Hypothalamus (tissue), 51 donors: ENCODE data around the gene ISM2.

Source experiments
- DNase-seq, 51 donors: peaks; one replicate each; lab custom pipeline; 2025; lab: John Stamatoyannopoulos, UW

The ISM2 gene

DNA sequence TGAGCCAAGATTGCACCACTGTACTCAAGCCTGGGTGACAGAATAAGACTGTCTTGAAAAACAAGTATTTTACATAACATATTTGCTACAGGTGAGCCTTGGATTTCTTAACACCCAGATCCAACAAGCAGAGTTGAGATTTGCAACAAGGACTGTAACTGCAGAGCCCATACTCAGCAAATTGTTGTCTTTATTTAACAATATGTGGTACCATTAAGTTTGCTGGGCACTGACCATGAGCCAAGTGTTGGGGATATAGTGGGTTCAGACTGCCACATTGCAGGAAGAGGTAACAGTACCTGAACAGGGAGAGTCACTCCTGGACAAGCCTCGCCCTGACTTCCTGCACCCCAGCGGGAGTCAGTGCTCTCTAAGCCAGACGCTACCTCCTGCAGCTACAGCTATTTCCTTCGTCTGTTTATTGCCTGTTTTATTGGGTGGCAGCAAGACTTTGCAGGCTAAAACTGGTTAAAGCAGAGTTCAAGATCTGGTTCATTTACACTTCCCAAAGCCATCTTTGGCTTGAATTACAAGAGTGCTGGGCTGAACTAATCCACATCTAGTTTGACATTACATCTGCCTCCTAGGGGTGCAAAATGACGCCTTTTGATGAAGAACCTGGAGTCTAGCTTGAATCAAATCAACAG lies 28.3 kb downstream of the ISM2 start:
- no peak for DNase-seq

DNA sequence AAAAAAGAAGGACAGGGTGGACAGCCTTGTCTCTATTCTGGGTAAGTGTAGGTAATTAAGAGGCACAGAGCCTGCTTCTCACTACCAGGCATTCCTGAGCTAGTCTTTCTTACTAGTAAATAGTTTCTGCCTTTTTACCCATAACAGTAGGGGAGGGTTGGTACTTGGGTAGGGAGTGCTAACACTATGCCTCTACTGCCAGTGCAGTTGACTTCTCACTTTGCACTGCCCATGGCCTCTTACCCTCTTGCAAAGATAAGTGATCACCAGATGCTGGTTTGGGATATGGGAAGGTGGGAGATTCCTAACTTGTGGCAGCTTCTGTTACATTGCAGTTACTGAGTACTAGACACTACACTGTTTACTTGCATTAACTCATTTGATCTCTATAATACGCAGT lies 29.1 kb downstream of the ISM2 start:
- no peak for DNase-seq

DNA sequence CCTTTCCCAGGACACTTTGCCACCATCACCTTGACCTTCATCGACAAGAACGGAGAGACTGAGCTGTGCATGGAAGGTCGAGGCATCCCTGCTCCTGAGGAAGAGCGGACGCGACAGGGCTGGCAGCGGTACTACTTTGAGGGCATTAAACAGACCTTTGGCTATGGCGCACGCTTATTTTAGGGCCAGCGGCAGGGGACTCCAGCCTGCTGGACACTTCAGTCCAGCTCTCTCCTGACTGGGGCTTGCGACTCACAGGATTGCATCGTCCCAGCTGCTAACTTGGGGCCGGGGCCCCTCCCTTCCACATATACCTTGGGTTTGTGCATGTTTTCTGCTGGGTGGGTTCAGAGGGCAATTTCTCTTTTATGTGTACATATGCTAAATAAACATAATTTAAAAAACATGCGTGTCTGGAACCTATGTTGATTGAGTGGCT lies 29.5 kb downstream of the ISM2 start:
- DNase-seq = no peak

DNA sequence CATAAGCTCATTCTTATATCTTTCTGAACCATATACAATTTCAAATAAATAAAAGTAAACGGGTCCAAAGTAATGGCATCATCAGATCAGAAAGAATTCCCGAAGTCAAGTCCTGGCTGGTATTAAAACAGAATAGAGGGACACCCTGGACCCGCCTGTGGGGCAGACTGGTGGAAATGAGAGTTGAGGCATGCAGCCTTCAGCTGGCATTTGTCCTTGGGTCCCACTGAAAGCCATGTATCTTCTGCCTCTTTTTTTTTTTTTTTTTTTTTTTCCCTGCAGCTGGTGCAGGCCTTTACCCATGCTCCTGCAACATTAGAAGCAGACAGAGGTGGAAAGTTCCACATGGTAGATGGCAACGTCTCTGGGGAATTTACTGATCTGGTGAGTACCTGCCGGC lies 30.8 kb downstream of the ISM2 start:
- DNase-seq = no peak

DNA sequence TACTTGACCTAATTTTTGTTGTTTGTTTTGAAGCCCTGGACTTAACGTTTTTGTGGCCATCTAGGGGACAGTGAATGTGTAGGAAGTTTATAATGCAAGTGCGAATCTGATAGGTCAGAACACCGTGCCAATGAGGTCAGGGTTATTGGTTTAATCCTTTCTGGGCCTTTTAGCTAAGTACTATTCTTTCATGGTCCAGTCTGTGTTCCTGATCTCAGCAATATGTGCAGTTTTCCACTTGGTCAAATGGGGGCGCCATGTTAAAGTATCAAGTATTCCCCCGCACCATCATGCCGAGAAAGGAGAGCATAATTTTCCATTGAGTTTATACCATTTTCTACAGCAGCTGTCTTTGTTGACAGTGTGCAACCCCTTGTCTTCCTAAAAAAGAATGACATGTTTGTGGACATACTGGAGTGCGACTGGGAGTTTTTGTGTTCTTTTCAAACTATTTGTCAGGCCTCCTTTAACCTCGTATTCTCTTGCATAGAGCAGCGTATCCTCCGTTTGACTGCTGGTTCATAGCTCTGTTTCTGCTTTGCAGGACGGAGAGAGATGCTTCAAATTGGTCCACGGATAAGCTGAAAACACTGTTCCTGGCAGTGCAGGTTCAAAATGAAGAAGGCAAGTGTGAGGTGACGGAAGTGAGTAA lies 39.4 kb downstream of the ISM2 start:
- peak in 35 of 51 donors; percentile 2 to 76 (median 38) for DNase-seq

DNA sequence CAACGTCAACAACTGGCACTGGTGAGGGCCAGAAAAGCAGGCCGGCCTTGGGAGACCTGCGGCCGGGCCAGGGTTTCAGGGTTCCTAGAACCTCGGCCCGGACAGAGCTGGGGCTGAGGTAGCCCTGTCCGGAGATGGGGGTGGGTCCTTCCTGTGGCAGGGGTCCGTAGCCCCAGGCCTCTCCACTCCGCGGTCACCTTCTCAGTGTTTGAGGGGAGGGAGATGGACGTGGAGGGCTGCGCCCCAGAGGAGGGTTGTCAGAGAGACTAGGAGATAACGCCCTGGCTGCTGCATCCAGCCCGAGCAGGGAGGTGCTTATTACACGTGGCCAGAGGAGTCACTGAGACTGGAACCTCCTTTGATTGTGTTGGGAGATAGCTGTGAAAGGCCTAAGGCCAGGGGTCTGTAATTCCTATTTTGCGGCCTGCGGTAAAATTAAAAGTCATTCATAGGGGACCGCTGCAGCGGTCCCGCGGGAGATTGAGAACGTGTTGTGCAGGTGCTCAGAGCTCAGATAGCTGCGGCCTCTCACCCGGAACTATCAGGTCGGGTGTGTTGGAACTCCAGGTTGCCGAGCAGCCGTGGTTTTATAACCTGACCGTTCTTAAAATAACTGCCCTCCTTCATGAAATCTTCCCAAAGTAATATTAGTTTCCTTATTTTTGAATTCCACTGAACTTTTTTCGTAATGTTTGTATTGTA lies 40.2 kb downstream of the ISM2 start:
- peak in 13 of 51 donors; percentile 11 to 61 (median 34) for DNase-seq

DNA sequence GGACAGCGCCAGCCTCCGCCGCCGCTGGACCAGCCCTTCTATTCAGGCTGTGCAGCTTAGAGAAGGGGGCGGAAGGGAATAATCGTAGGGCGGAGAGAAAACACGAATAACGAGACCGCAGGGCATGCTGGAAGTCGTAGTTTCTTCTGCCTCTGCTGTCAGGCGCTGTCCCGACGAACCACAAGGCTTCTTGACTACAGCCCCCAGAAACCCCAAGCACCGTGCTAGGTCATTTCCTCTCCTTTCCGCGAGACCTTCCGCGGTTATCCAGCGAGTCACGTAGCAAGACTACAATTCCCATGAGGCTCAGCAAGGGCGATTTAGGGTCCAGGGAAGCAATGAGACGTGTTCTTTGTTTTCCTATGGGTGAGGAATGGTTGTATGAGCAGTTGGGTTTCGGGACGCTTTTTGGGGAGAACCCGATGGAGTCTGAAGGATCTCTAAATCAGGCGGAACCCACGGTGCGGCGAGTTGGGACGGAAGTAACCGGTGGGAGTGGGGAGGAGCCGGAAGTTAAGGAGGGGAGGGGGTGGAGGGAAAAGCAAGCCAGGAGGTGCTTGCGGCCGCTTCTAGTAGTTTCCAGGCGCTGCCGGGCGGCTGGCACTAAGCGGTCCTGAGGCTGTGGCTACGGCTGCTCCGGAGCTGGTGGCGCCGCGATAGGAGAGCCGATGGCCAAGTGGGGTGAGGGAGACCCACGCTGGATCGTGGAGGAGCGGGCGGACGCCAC lies 40.9 kb downstream of the ISM2 start, which contains the start of the genes AHSA1 and VIPAS39:
Gene AHSA1, plus strand, starts transcription at position 572 of the 727 bp plus-strand sequence. Its CDS starts 97 bp downstream, at position 669.
Gene VIPAS39, minus strand, starts transcription at position 80 of the 727 bp plus-strand sequence. CDS start 3,499 bp downstream, outside the sequence.
- peak; percentile 74 to 100 (median 96) for DNase-seq

DNA sequence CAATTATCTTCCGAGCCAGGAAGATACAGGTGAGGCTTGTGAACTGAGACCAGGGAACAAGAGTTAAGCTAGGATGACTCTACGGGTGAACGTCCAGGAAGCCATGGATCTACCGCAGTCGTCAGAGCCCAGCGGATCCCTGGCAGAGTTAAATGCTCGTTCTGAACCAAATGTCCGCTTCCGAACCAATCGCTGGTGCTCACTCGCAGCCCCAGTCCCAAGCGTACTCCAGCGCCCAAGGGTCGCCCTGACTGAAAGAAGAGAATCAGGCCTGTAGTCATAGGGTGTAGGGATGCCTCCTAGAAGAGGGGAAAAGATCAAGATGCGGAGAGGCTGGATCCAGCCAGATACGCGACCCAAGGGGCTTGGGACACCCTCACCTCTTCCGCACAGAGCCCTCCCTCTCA lies 41.5 kb downstream of the ISM2 start:
- peak in 2 of 51 donors; percentile 39 to 57 for DNase-seq

DNA sequence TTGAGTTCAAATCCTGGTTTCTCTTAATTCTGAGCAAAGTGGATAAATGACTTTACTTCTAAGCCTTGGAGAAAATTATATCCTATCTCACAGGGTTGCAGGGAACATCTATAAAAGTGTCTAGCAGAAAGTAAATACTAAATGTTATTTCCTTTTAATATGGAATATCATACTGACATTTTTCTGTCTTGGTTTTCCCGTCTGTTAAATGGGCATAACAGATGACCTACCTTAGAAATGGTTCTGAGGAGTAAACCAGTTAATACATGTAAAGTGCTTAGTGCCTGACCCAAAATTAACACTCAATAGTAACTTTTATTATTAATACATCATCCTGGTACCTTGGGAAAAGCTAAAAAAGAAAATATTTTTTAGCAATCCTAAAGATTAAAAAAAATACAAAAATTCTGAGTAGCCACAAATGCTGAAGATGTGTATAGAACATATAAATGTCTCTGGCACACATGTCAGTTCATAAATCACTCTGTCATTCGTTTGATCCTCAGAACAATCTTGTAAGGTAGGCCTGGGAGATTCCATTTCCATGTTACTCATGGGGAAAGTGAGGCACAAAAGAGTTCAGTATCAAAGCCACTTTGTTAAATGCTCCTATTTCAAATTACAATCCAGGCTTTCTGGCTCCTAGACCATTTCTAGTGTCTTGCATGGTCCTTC lies 42.5 kb downstream of the ISM2 start:
- no peak for DNase-seq

DNA sequence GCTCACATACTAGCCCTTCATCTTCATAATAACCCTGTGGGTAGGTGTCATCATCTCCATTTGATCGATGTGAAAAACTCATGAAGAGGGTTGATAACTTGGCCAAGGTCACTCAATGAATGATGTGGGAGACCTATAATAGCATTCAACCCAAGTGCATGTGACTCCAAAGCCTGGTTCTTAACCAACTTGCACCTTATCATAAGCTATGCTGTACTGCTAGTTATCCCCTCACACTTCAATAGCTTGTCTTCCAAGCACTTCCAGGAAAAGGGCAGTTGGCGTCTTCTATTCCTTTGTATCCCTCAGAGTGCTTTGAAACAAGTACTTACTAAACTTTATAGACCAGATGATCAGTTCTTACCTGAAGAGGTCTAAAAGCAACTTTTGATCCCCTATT lies 56.4 kb downstream of the ISM2 start:
- no peak for DNase-seq

DNA sequence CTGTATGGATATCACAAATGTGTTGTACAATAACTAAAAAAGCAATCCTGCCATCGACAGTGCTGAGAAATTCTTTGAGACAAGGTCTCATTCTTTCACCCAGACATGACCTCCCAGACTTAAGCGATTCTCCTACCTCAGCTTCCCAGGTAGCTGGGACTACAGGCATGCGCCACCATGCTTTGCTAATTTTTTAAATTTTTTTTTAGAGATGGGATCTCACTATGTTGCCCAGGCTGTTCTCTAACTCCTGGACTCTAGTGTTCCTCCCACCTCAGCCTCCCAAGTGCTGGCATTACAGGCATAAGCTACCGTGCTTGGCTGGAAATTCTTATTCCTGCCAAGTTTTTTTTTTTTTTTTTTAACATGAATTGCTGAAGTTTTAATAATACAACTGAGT lies 58.8 kb downstream of the ISM2 start:
- DNase-seq = no peak

DNA sequence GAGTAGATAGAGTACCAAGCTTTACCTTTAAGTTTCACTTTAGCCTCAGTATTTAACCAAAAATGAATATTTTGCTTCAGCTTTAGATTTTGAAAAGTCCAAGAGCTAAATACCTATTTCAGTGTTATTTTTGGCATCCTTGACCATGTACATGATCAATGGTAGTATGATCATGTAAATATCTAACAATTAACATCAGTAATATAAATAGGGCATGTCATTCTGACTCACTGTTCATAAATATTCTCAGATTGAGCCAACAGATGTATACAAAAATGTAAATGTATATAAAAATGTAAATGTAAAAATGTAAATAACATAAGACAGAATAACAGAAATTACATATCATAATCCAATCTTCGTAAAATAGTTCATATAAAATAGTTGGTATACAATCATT lies 60.0 kb downstream of the ISM2 start:
- DNase-seq = no peak

DNA sequence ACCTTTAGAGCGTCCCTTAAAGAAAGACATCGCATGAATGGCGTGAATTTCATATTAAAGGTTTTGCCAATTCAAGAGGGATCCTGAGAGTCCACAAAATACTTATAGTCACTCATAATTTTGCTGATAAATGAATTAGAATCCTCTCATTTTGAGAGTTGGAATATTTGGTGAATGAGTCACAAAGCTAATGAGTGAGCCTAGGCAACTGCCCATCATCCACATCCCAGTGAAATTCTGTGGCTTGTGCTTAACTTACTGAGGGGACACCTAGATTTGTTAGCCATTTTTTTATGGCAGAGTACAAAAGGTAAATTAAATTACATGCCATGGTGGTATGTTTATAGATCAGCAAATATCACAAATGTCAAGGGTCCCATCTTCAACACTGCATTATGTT lies 62.6 kb downstream of the ISM2 start:
- DNase-seq = no peak

DNA sequence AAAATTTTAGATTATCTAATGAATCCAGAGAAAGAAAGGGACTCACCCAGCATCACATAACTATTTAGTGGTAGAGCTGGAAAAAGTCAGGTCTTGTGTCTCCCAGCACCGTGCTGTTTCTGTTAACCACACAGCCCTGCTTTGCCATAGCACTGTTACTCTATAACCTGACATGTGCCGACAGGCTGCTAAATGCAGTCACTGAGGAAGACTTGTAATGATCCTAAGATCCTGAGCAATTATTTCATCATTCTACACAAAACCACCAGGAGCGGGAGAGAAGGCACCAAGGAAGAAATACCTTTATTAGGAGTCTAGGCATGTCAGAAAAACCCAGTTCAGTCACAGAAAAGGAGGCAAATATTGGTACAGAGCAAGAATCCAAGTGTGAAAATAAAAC lies 72.2 kb downstream of the ISM2 start:
- DNase-seq = no peak

DNA sequence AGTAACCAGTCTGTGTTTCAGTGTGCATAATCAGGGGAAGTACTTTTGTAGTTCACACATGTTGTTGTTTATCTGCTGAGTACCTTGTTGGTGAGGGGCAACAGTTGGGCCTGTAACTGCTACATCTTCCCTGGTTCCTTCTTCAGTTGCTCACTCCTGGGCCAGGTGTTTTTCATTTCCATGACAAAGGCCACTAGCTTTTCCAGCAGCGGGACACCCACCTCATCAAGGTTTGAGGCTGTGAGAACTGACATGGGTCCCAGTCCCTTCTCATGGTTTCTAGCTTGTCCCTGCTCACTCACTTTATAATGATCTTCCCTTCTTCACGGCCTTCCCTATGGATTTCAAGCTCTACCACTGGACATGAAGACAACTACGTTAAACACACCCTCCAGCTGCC lies 73.8 kb downstream of the ISM2 start:
- DNase-seq = no peak
